OCI-LY7 (cell line): ENCODE results near the gene PRR16. TPM values are rescaled to one million over a fixed set of nuclear protein-coding genes. Genes with fewer than 3 reads are reported as not detected.

Source experiments
- BruUV-seq: library from RNA; stranded (reverse); fragments of 400-500 nt; replicated peaks from 2 replicates; lab custom pipeline; 2021; lab: Mats Ljungman, UMichigan
- CTCF ChIA-PET: fragments of 300-600 bp; sonication (Branson Sonifier 250); formaldehyde crosslinking; loops from one replicate; lab custom pipeline; 2022; ENCODE audit warnings: antibody characterized with exemption; ENCODE audit not compliant: unreplicated experiment; lab: Charles Lee
- POLR2A ChIA-PET: fragments of 300-600 bp; sonication (Branson Sonifier 250); formaldehyde crosslinking; loops from one replicate; lab custom pipeline; 2022; ENCODE audit warnings: antibody characterized with exemption; lab: Charles Lee
- DNase-seq: peaks from one replicate; pipeline ENCODE4 v3.0.0-alpha.2; 2015; ENCODE audit warnings: low spot score
- H2AFZ ChIP-seq: fragments of 200-600 bp; sonication (generic), shearing (Covaris generic); 2 replicates; pipeline ENCODE4 v1.6.1; 2014; ENCODE audit warnings: mild to moderate bottlenecking, antibody characterized with exemption, low read length, moderate library complexity
- H3K27ac ChIP-seq: fragments of 200-600 bp; sonication (generic); 2 replicates; pipeline ENCODE4 v1.5.1; 2014; ENCODE audit warnings: mixed run types, low read depth, mild to moderate bottlenecking, moderate library complexity, low read length, inconsistent platforms; ENCODE audit not compliant: poor library complexity, severe bottlenecking
- H3K36me3 ChIP-seq: fragments of 200-600 bp; sonication (generic); 2 replicates; pipeline ENCODE4 v1.6.1; 2014; ENCODE audit warnings: mild to moderate bottlenecking, antibody characterized with exemption, low read length, moderate library complexity, mixed read lengths; ENCODE audit not compliant: insufficient read depth
- H3K4me1 ChIP-seq: fragments of 200-600 bp; sonication (generic); 2 replicates; pipeline ENCODE4 v1.5.1; 2014; ENCODE audit warnings: mild to moderate bottlenecking, low read length; ENCODE audit not compliant: insufficient read depth, poor library complexity, severe bottlenecking
- H3K4me2 ChIP-seq: fragments of 200-600 bp; sonication (generic); 2 replicates; pipeline ENCODE4 v1.6.1; 2014; ENCODE audit warnings: mild to moderate bottlenecking, low read length
- H3K4me3 ChIP-seq: fragments of 200-600 bp; sonication (generic); 2 replicates; pipeline ENCODE4 v1.5.1; 2014; ENCODE audit warnings: mild to moderate bottlenecking, low read depth, low read length; ENCODE audit not compliant: poor library complexity, severe bottlenecking
- H3K79me2 ChIP-seq: fragments of 200-600 bp; sonication (generic); 2 replicates; pipeline ENCODE4 v1.6.1; 2016; ENCODE audit warnings: low read depth, mild to moderate bottlenecking, low read length, moderate library complexity, mixed read lengths; ENCODE audit not compliant: insufficient read depth
- H3K9me2 ChIP-seq: fragments of 200-600 bp; sonication (generic); 2 replicates; pipeline ENCODE4 v1.6.1; 2016; ENCODE audit warnings: mild to moderate bottlenecking, low read length, mixed read lengths; ENCODE audit not compliant: insufficient read depth
- H3K9me3 ChIP-seq: fragments of 200-600 bp; sonication (generic); 2 replicates; pipeline ENCODE4 v1.6.1; 2014; ENCODE audit warnings: mild to moderate bottlenecking, mixed run types, low read length, mixed read lengths
- H4K20me1 ChIP-seq: fragments of 200-600 bp; sonication (generic); 2 replicates; pipeline ENCODE4 v1.6.1; 2014; ENCODE audit warnings: mild to moderate bottlenecking, antibody characterized with exemption, low read length, moderate library complexity, mixed read lengths; ENCODE audit not compliant: insufficient read depth
- CTCF ChIP-seq: fragments of 200-600 bp; sonication (generic); conservative IDR thresholded peaks from 2 replicates; pipeline ENCODE4 v1.5.1; 2014; ENCODE audit warnings: mild to moderate bottlenecking, antibody characterized with exemption, low read length, moderate library complexity, mixed read lengths
- EZH2phosphoT487 ChIP-seq: fragments of 200-600 bp; sonication (generic); IDR thresholded peaks from 2 replicates; pipeline ENCODE4 v1.6.1; 2018; ENCODE audit warnings: low read depth, borderline replicate concordance, mild to moderate bottlenecking, mixed run types, antibody characterized with exemption, low read length, moderate library complexity, mixed read lengths
- intact Hi-C: fragments of 100-400 bp; cut with micrococcal nuclease; formaldehyde crosslinking; loops from one replicate; pipeline ENCODE4 v1.10.0; 2022; ENCODE audit not compliant: unreplicated experiment
- total RNA-seq, 2 experiments: library from RNA; depleted of rRNA in 1 of 2; stranded (reverse); fragments of >200 nt in 1 of 2; shearing (Covaris generic) in 1 of 2; gene quantifications; 2 replicates each; pipeline ENCODE4 v1.2.3, GENCODE V29; 2014 to 2022

PRR16 gene
- total RNA-seq, 2 experiments from 2014 or later: not detected

- Histone ChIP-seq H3K4me1 (no peaks in the 10 kb centered on the region), H3K27ac (no peak overlapping the region), H2AFZ (no peak overlapping the region), H3K36me3 (no peaks in the 10 kb centered on the region), H3K79me2 (no peaks in the 10 kb centered on the region), H3K4me2 (no peak overlapping the region), H3K9me2 (no peaks in the 10 kb centered on the region), H3K9me3 (no peaks in the 10 kb centered on the region), H3K4me3 (no peak overlapping the region), H4K20me1 (no peaks in the 10 kb centered on the region)
- CTCF ChIA-PET: no interaction called here
- no peak for DNase-seq
- no TSS peak for BruUV-seq
- intact Hi-C loops: no loop called here
- POLR2A ChIA-PET: no interaction called here
- TF ChIP-seq EZH2phosphoT487 (no peak), CTCF (no peak)
Measured at GRCh38 chr5:120552638-120553037, 88.5 kb downstream of the PRR16 start.

GRCh38 chr5:120555345-120555744 is 91.2 kb downstream of the PRR16 start:
- CTCF ChIA-PET: no interaction called here
- H2AFZ ChIP-seq: no peak overlapping the region
- H4K20me1 ChIP-seq: no peaks in the 10 kb centered on the region
- H3K36me3 ChIP-seq: no peaks in the 10 kb centered on the region
- POLR2A ChIA-PET: interaction anchor here (0.7 to 1.3 kb wide), 3 partner anchors 35 to 342 kb away, joined by 3 to 5 read pairs (median 5); no protein-coding TSS in a partner anchor
- H3K9me3 ChIP-seq: no peaks in the 10 kb centered on the region
- H3K79me2 ChIP-seq: no peaks in the 10 kb centered on the region
- TF ChIP-seq EZH2phosphoT487 (no peak), CTCF (no peak)
- no peaks in the 10 kb centered on the region for H3K9me2 ChIP-seq
- BruUV-seq: no TSS peak
- no peak overlapping the region for H3K27ac ChIP-seq
- no peak overlapping the region for H3K4me3 ChIP-seq
- no peak for DNase-seq
- intact Hi-C loops: no loop called here
- H3K4me2 ChIP-seq: no peak overlapping the region
- no peaks in the 10 kb centered on the region for H3K4me1 ChIP-seq

GRCh38 chr5:120564013-120564412 is 99.9 kb downstream of the PRR16 start:
- no peaks in the 10 kb centered on the region for H4K20me1 ChIP-seq
- H3K9me2 ChIP-seq: no peaks in the 10 kb centered on the region
- no peaks in the 10 kb centered on the region for H3K4me1 ChIP-seq
- intact Hi-C loops: no loop called here
- no peak overlapping the region for H3K27ac ChIP-seq
- TF ChIP-seq CTCF: no peak
- no peak for TF ChIP-seq EZH2phosphoT487
- H3K4me3 ChIP-seq: no peak overlapping the region
- POLR2A ChIA-PET: no interaction called here
- CTCF ChIA-PET: no interaction called here
- no peaks in the 10 kb centered on the region for H3K36me3 ChIP-seq
- H3K4me2 ChIP-seq: no peak overlapping the region
- no peaks in the 10 kb centered on the region for H3K79me2 ChIP-seq
- no peaks in the 10 kb centered on the region for H3K9me3 ChIP-seq
- BruUV-seq: no TSS peak
- H2AFZ ChIP-seq: no peak overlapping the region
- no peak for DNase-seq
